H1 (cell line): Measurements from ENCODE around the gene MAPK4. TPM values are rescaled to one million over a fixed set of nuclear protein-coding genes. Genes with fewer than 3 reads are reported as not detected.

Experiments
- CTCF ChIA-PET: fragments of 300-600 bp; sonication (Branson Sonifier 250); formaldehyde crosslinking; loops from one replicate; lab custom pipeline; 2021; ENCODE audit not compliant: partially characterized antibody; lab: Charles Lee
- POLR2A ChIA-PET: fragments of 300-600 bp; sonication (Branson Sonifier 250); formaldehyde crosslinking; loops from one replicate; lab custom pipeline; 2021; ENCODE audit warnings: inconsistent platforms; ENCODE audit not compliant: partially characterized antibody; lab: Charles Lee
- DNase-seq, 2 experiments: peaks; one replicate each; pipeline versions ENCODE4 v3.0.0 to v3.0.0-alpha.2; 2010 to 2022; ENCODE audit warnings: low spot score in 2 of 2, low read depth in 1 of 2, mixed read lengths in 1 of 2
- FAIRE-seq: peaks from 2 replicates; lab custom pipeline; 2011; peaks lifted over from hg19 to GRCh38; lab: Jason Lieb, UNC
- H2AFZ ChIP-seq: 2 replicates; pipeline ENCODE4 v1.8.1; 2012; ENCODE audit warnings: low read length, inconsistent platforms
- H2AK5ac ChIP-seq: 2 replicates; pipeline ENCODE4 v1.6.1; 2013; ENCODE audit warnings: low read depth, low read length
- H2BK120ac ChIP-seq: replicated peaks from 2 replicates; pipeline ENCODE3; 2013; ENCODE audit warnings: low read depth, low read length, inconsistent platforms
- H2BK12ac ChIP-seq: 2 replicates; pipeline ENCODE4 v1.6.1; 2013; ENCODE audit warnings: low read depth, low read length
- H2BK15ac ChIP-seq: 2 replicates; pipeline ENCODE4 v1.6.1; 2013; ENCODE audit warnings: low read length
- H2BK20ac ChIP-seq: 2 replicates; pipeline ENCODE4 v1.6.1; 2013; ENCODE audit warnings: low read length
- H2BK5ac ChIP-seq: 2 replicates; pipeline ENCODE4 v1.6.1; 2013; ENCODE audit warnings: low read depth, low read length
- H3K14ac ChIP-seq: 2 replicates; pipeline ENCODE4 v1.6.1; 2013; ENCODE audit warnings: inconsistent platforms; ENCODE audit not compliant: insufficient read length
- H3K18ac ChIP-seq: 2 replicates; pipeline ENCODE4 v1.6.1; 2013; ENCODE audit warnings: low read length; ENCODE audit errors: extremely low read depth
- H3K23ac ChIP-seq: 2 replicates; pipeline ENCODE4 v1.6.1; 2013; ENCODE audit warnings: inconsistent platforms; ENCODE audit not compliant: insufficient read length
- H3K23me2 ChIP-seq: 2 replicates; pipeline ENCODE4 v1.6.1; 2013; ENCODE audit warnings: low read depth, low read length
- H3K27ac ChIP-seq: 2 replicates; pipeline ENCODE4 v1.6.1; 2011; ENCODE audit warnings: low read depth, low read length, inconsistent platforms
- H3K27me3 ChIP-seq, 4 experiments: replicated peaks in 1 of 4; 1 replicate in 1 of 4; 2 replicates in 3 of 4; pipeline versions ENCODE4 v1.6.1 to v1.8.1; 2011 to 2013; ENCODE audit warnings: low read length in 3 of 4, mild to moderate bottlenecking in 3 of 4, inconsistent platforms in 2 of 4, mixed read lengths in 2 of 4, moderate library complexity in 1 of 4; ENCODE audit not compliant: control insufficient read depth in 3 of 4, insufficient read depth in 3 of 4; ENCODE audit errors: extremely low read depth in 1 of 4
- H3K36me3 ChIP-seq, 4 experiments: 2 replicates each; pipeline versions ENCODE4 v1.6.1 to v1.8.1; 2011 to 2013; ENCODE audit warnings: mild to moderate bottlenecking in 4 of 4, low read length in 3 of 4, moderate library complexity in 2 of 4, control low read depth in 1 of 4, inconsistent platforms in 1 of 4; ENCODE audit not compliant: insufficient read depth in 4 of 4, control insufficient read depth in 2 of 4
- H3K4ac ChIP-seq: replicated peaks from 2 replicates; pipeline ENCODE3; 2013; ENCODE audit warnings: low read length, low read depth, mixed read lengths, inconsistent platforms; ENCODE audit not compliant: insufficient read length
- H3K4me1 ChIP-seq, 4 experiments: replicated peaks in 1 of 4; 1 replicate in 1 of 4; 2 replicates in 3 of 4; pipeline versions ENCODE4 v1.6.1 to v1.8.1; 2011 to 2013; ENCODE audit warnings: low read length in 3 of 4, inconsistent platforms in 2 of 4, mixed read lengths in 1 of 4; ENCODE audit not compliant: insufficient read depth in 4 of 4, control insufficient read depth in 3 of 4
- H3K4me2 ChIP-seq, 2 experiments: 2 replicates each; pipeline versions ENCODE4 v1.6.1 to v1.8.1; 2011 to 2013; ENCODE audit warnings: low read depth in 2 of 2, low read length in 2 of 2, control low read depth in 1 of 2, inconsistent platforms in 1 of 2, mild to moderate bottlenecking in 1 of 2; ENCODE audit not compliant: insufficient read depth in 1 of 2
- H3K4me3 ChIP-seq, 4 experiments: fragments of 200-600, 300-600 bp in 1 of 4; sonication (generic), shearing (Covaris generic), sonication (Bioruptor Twin) in 1 of 4; 2 replicates each; pipeline versions ENCODE4 v1.5.1 to v1.8.1; 2011 to 2016; ENCODE audit warnings: low read length in 4 of 4, low read depth in 3 of 4, control low read depth in 2 of 4, inconsistent platforms in 2 of 4, mild to moderate bottlenecking in 2 of 4, mixed read lengths in 1 of 4, moderate library complexity in 1 of 4; ENCODE audit not compliant: insufficient read depth in 2 of 4; ENCODE audit errors: extremely low read depth in 1 of 4
- H3K56ac ChIP-seq: replicated peaks from 2 replicates; pipeline ENCODE3; 2013; ENCODE audit warnings: low read depth, mild to moderate bottlenecking, mixed read lengths, low read length, inconsistent platforms; ENCODE audit not compliant: insufficient read length
- H3K79me1 ChIP-seq: 2 replicates; pipeline ENCODE4 v1.6.1; 2013; ENCODE audit warnings: low read depth, low read length, control low read depth
- H3K79me2 ChIP-seq, 2 experiments: 2 replicates each; pipeline versions ENCODE4 v1.6.1 to v1.8.1; 2012 to 2013; ENCODE audit warnings: low read length in 2 of 2, mild to moderate bottlenecking in 2 of 2, inconsistent platforms in 1 of 2; ENCODE audit not compliant: insufficient read depth in 2 of 2, control insufficient read depth in 1 of 2
- H3K9ac ChIP-seq, 4 experiments: replicated peaks in 1 of 4; 1 replicate in 1 of 4; 2 replicates in 3 of 4; pipeline versions ENCODE4 v1.6.1 to v1.8.1; 2011 to 2013; ENCODE audit warnings: low read depth in 3 of 4, low read length in 3 of 4, control low read depth in 2 of 4, mild to moderate bottlenecking in 2 of 4, moderate library complexity in 2 of 4, inconsistent platforms in 1 of 4; ENCODE audit errors: extremely low read depth in 1 of 4
- H3K9me3 ChIP-seq, 2 experiments: 2 replicates each; pipeline versions ENCODE4 v1.6.1 to v1.8.1; 2012 to 2013; ENCODE audit warnings: mild to moderate bottlenecking in 2 of 2, moderate library complexity in 2 of 2, control low read depth in 1 of 2, inconsistent platforms in 1 of 2, low read depth in 1 of 2, low read length in 1 of 2, mixed read lengths in 1 of 2; ENCODE audit not compliant: insufficient read depth in 2 of 2
- H4K20me1 ChIP-seq, 2 experiments: replicated peaks in 1 of 2; 2 replicates each; pipeline versions ENCODE3 to v1.8.1; 2011 to 2013; ENCODE audit warnings: inconsistent platforms in 2 of 2, low read length in 2 of 2, mild to moderate bottlenecking in 1 of 2; ENCODE audit not compliant: insufficient read depth in 2 of 2, control insufficient read depth in 1 of 2
- H4K5ac ChIP-seq: 2 replicates; pipeline ENCODE4 v1.6.1; 2013; ENCODE audit warnings: low read length, low read depth, mixed read lengths, inconsistent platforms; ENCODE audit not compliant: insufficient read length
- H4K8ac ChIP-seq: 2 replicates; pipeline ENCODE4 v1.8.0; 2013; ENCODE audit warnings: mild to moderate bottlenecking, moderate library complexity, low read length, inconsistent platforms; ENCODE audit not compliant: insufficient read depth; ENCODE audit errors: extremely low read depth
- H4K91ac ChIP-seq: replicated peaks from 2 replicates; pipeline ENCODE3; 2013; ENCODE audit warnings: low read length, mixed read lengths, inconsistent platforms; ENCODE audit not compliant: insufficient read length
- CTCF ChIP-seq, 3 experiments: IDR thresholded peaks; 1 replicate in 2 of 3; 2 replicates in 1 of 3; pipeline versions ENCODE4 v1.5.1 to v1.6.1; 2011; ENCODE audit warnings: low read length in 3 of 3, mild to moderate bottlenecking in 3 of 3, inconsistent platforms in 2 of 3, low read depth in 1 of 3, moderate library complexity in 1 of 3; ENCODE audit not compliant: insufficient read depth in 1 of 3; ENCODE audit errors: control extremely low read depth in 1 of 3
- GTF2F1 ChIP-seq: IDR thresholded peaks from 2 replicates; pipeline ENCODE4 v1.6.1; 2012; ENCODE audit warnings: low read depth, low read length, improper control_type of control experiment, borderline replicate concordance
- SIRT6 ChIP-seq: IDR thresholded peaks from one replicate; pipeline ENCODE4 v1.7.1; 2012; ENCODE audit warnings: low read length, inconsistent platforms
- WGBS, 2 experiments: shearing (Covaris generic) in 1 of 2; methylation state at CpG; one replicate each; pipeline versions ENCODE4 v1.1.6 to v1.1.7; 2013 to 2015; ENCODE audit warnings: low lambda C conversion rate in 2 of 2, mixed read lengths in 2 of 2, inconsistent platforms in 1 of 2, low coverage in 1 of 2, missing lambda C conversion rate in 1 of 2; ENCODE audit not compliant: insufficient replicate concordance in 2 of 2, insufficient coverage in 1 of 2, insufficient read length in 1 of 2; ENCODE audit errors: extremely low coverage in 1 of 2, missing lambda C conversion rate in 1 of 2; 5-methylcytosine and 5-hydroxymethylcytosine counted together
- polyA plus RNA-seq, 7 experiments: library from polyadenylated mRNA; depleted of rRNA in 3 of 7; stranded (reverse) in 5 of 7; unstranded in 2 of 7; fragments of >200 nt in 5 of 7; fragments of 200-250 nt in 2 of 7; gene quantifications; 1 replicate in 5 of 7; 2 replicates in 1 of 7; 4 replicates in 1 of 7; pipeline versions ENCODE4 v1.2.1 to v1.2.3, GENCODE V29; 2011 to 2013; ENCODE audit warnings: missing spikeins in 2 of 7, mixed read lengths in 2 of 7
- total RNA-seq: library from RNA; stranded (reverse); fragmentation: NEBNext Ultra II Directional; extraction: Animal tissue kit (Norgen Biotek cat#: 25700); gene quantifications from 2 replicates; pipeline ENCODE4 v1.2.1, GENCODE V29; 2021

Gene MAPK4
- total and polyA plus RNA-seq, 2 of the 8 experiments (the other 6 are each of a cell fraction or from before 2014, with no cell fraction given), result 3.2 to 3.7 TPM

GRCh38 chr18:50680966-50681365, 121.1 kb downstream of the MAPK4 start:
- Histone ChIP-seq H3K56ac (no peak overlapping the region), H3K36me3 (no peaks in the 10 kb centered on the region; a peak in 1 of 8 replicates), H4K91ac (no peak overlapping the region), H3K4me3 (no peak overlapping the region), H2AFZ (no peak overlapping the region), H3K9ac (no peak overlapping the region), H3K23ac (no peak overlapping the region), H2AK5ac (no peak overlapping the region), H3K18ac (no peak overlapping the region), H2BK15ac (no peak overlapping the region), H3K79me2 (no peaks in the 10 kb centered on the region), H3K79me1 (no peaks in the 10 kb centered on the region), H2BK5ac (no peak overlapping the region), H4K20me1 (no peaks in the 10 kb centered on the region), H2BK120ac (no peak overlapping the region), H3K27ac (no peak overlapping the region), H3K14ac (no peak overlapping the region), H4K5ac (no peak overlapping the region), H3K4ac (no peak overlapping the region), H3K4me1 (no peaks in the 10 kb centered on the region), H3K23me2 (no peaks in the 10 kb centered on the region), H3K27me3 (no peaks in the 10 kb centered on the region), H3K9me3 (peaks cover 2 to 3% of the 10 kb centered on the region in 2 experiments; a peak in 3 of 4 replicates), H3K4me2 (no peak overlapping the region), H2BK12ac (no peak overlapping the region), H4K8ac (no peak overlapping the region), H2BK20ac (no peak overlapping the region)
- ChIA-PET CTCF (interaction anchor here (0.8 to 1.6 kb wide), 3 partner anchors 9 to 21 kb away, joined by 3 to 6 read pairs (median 3); no protein-coding TSS in a partner anchor), POLR2A (no interaction called here)
- no peak for DNase-seq
- 88% methylated on average over 1 of the region's 1 CpG; no CpG with 5 or more reads in 1 of the 2 experiments for WGBS, 2 experiments
- TF ChIP-seq SIRT6, result no peak
- TF ChIP-seq GTF2F1, result no peak
- TF ChIP-seq CTCF (IDR thresholded peaks at IDR 0.05; ENCODE audit: control extremely low read depth in 1 of 3, insufficient read depth in 1 of 3, low read depth in 1 of 3, low read length in 3 of 3), result no peak
- FAIRE-seq, result no peak
